GM18508 (cell line): ENCODE results near the gene SFXN1.

Source experiments
- ATAC-seq: cut with Tn5 transposase; IDR thresholded peaks from one replicate; pipeline ENCODE4 v1.9.1; 2021; ENCODE audit warnings: moderate number of reproducible peaks; ENCODE audit not compliant: insufficient read depth, unreplicated experiment

SFXN1 gene

DNA sequence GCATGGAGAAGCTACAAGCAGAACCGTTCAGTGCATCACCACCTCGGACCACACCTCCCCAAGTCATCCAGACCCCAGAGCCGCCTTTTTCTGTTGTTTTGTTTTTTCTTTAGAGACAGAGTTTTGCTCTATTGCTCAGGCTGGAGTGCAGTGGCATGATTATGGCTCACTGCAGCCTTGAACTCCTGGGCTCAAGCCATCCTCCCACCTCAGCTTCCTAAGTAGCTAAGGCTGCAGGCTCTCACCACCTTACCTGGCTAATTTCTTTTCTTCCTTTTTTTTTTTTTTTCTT is 13.5 kb upstream of the SFXN1 start:
- ATAC-seq: no peak

DNA sequence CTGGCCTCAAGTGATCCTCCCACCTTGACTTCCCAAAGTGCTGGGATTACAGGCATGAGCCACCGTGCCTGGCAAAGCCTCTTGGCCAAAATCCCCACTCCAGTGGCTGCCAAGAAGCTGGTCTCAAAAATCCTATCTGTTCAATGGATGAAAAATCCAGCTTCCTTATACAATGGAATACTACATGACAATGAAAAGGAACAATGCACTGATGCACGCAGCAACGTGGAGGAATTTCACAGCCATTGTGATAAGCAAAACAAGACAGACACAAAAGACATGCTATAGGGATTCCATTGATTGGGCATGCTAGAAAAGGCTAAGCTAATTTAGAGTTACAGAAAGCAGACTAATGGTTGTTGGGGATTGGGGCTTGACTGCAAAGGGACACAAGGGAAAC is 13.1 kb upstream of the SFXN1 start:
- no peak for ATAC-seq

DNA sequence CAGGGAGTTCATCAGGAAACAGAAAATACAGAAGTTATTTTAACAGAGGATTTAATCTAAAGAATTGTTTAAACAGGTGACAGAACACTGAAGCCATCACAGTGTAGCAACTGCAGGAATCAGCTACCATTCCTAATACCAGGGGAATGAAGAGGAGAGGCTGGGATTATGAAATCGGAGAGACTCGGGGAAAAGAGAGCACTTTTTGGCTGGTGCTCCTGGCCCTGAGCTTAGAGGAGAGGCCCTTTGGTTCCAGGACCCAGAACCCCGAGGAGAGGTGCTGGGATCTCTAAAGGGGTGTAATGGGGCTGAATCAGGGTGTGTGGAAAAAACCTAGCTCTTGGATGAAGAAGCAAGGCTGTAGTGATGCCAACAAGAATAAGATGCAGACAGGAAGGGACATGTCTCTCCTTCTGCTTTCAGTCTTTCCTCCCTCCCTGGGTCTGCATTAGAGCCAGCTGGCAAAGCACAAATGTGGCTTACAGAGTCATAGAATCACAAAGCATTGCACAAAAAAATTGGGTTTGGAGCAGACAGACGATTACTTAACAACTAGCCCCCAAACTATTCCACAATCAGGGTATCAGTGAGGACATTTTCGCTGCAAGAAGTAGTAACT is 11.6 kb upstream of the SFXN1 start:
- ATAC-seq: no peak

DNA sequence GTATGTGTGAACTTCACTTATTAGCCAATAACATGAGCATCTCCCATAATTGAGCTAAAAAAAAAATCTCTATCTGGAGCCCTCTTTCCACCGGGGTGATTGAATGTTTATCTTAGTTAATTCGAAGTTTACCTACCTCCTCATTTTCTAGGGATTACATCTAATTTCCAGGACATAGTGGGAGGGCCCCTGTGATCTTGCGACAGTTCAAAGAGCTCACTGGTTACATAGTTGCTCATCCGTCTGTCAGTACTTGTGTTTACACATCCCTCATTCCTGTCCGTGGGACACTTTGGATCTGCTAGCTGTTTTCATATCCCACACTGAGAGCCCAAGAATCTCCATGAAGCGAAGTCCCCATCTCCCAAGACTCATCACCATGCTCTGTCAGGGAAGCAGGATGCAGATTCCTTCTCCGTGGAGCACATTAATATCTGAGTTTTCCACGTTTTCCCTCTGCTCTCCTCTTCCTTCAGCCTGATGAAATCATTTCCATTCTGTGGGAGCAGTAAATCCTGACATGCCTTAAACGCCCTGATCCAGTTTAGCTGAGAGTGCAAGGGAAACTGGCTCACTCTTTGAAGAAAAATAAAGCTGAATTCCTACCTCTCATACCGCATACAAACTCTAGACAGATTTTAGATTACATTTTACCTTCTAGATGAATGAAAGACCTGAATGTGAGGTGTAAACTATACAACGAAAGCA is 10.2 kb upstream of the SFXN1 start:
- no peak for ATAC-seq

DNA sequence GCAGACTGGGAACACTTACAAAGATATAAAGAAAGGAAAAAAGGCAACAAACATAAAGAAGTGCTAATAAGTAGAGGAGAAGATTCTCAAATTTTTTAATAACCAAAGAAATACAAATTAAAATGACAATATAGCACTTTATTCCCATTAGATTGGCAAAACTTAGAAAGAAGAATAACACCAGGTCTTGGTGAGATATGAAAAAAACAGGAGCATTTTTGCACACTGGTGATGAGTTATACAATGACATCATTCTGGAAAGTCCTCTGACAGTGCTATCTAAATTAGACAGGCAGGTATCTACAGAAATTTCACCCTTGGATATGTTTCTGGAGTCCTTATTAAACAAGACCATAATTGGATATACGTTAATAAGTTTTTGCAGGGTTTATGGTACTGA is 9.5 kb upstream of the SFXN1 start:
- no peak for ATAC-seq

DNA sequence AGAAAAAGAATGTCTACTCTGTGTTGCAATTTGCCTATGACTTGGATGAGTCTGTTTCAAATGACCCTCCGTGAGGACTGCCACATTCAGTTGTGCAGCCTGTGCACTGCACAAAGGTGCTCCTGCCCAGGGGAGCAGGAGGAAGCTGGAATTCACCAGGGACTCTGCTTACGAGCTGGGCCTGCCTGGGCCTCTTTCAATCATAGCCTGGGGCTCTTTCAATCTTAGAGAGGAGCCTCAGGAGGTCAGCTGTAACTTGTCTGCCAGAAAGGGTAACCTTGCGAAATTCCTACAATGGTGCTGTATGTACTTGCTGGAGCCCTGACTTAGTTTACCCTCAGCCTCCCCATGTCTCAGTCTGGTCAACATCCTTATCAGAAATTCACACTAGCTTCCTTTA is 8.4 kb upstream of the SFXN1 start:
- ATAC-seq: no peak

DNA sequence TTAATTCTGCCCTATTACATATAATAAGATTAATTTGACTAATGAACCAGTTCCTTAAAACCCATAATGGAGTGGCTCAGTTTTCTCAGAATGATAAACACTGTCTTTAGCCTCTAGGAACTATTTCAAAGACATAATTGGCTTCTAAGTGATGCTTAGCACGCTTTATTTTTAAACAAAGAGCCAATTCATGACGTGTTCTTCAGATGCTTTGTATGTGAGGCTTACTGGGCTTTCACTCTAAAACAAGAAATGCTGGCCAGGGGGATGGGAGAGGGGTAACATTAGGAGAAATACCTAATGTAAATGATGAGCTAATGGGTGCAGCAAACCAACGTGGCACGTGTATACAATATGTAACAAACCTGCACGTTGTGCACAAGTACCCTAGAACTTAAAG is 7.6 kb upstream of the SFXN1 start:
- ATAC-seq: no peak

DNA sequence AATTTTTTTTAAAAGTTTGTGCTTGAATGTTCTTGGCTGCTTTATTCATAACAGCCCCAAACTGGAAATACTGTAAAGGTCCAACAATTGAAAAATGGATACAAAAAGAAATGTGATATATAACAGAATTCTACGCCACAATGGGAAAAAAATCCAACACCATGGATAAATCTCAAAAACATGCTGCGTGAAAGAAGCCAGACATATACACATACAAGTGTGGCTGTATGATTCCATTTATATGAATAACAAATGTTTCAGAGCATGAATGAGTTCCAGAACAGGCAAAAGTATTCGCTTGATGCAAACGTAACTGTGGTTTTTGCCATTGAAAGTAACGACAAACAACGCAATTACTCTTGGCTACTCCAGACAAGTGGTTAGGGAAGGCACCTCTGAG is 7.2 kb upstream of the SFXN1 start:
- ATAC-seq: no peak

DNA sequence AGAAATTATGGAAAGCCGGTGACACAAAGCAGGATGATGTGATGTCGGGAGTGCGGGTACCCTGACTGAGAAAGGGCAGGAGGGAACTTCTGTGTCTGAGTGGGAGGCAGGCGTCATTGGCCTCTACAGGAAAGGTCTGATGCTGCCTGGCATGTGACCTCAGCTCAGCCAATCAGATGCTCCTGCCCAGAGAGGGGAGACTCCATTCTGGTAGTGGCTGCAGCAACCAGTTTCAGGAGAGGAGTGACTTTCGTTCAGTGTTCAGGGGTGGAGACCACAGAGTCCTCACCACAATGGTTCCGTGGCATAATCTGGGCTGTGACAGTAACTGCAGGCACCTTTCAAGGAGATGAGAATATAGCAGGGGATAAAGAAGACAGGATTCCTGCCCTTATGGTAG is 6.7 kb upstream of the SFXN1 start:
- no peak for ATAC-seq

DNA sequence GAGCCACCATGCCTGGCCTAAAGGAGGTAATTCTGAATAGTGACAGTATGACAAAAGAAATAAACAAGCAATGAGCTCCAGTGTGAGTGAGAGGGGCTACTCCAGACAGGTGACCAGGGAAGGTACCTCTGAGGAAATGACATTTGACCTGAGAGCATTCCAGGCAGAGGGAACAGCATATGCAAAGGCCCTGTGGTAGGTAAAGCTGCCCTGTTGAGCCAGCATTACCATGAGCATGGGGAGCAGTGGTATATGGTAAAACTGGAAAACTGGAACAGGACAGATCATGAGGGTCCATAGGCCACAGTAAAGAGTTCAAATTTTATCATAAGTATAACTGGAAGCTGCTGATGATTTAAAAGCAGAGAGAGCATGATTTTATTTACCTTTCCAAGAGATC is 6.0 kb upstream of the SFXN1 start:
- ATAC-seq: no peak

DNA sequence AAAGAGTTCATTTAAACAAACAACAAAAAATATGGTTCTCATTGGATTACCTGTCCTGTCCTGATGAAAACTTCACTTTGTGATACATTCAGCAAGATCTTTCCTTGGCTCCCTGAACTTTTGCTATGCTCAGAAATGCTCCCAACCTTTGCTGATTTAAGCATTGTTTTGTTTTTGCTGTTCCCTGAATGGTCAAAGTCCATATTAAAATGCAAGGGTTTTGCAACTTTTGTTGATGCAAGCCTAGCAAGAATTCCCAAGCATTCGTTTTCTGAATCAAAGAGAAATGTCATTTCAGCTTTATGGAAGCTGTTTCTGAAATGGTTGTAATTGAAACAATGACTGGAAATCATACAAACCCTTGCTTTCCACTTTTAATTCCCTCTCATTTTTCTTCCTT is 3.1 kb upstream of the SFXN1 start:
- ATAC-seq: no peak

DNA sequence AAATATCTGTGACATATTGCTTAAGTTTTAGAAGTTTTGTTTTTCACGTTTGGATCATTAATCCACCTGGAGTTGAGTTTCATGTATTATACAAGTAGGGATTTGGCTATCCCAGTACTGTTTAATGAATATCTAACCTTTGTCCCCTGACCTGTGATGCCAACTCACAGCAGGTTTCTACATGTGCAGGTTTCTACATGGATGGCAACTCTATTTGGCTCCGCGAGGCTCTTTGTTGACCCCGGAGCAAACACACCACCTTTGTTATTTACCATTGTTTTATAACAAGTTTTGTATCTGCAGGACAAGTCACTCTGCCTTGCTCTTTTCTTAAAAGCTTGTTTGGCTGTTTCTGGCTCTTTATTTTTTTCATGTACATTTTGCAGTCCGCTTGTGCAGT is 920 bp upstream of the SFXN1 start:
- no peak for ATAC-seq

DNA sequence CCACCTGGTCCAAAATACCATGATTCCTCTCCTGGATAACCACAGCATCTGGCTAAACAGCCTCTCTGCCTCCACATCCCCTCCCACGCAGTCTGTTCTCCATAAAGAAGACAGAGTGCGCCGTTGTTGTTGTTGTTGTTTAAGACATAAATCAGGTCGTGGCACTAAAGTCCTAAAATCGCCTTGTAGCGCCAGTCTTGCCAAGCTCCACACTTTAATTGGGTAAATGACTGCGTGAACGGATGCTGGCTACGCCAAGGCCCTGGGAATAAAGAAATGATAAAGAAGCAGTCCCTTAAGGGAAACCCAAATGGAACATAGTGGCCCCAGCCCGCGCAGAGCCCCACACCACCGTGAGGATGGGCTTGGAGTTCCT is 364 bp upstream of the SFXN1 start:
- no peak for ATAC-seq

DNA sequence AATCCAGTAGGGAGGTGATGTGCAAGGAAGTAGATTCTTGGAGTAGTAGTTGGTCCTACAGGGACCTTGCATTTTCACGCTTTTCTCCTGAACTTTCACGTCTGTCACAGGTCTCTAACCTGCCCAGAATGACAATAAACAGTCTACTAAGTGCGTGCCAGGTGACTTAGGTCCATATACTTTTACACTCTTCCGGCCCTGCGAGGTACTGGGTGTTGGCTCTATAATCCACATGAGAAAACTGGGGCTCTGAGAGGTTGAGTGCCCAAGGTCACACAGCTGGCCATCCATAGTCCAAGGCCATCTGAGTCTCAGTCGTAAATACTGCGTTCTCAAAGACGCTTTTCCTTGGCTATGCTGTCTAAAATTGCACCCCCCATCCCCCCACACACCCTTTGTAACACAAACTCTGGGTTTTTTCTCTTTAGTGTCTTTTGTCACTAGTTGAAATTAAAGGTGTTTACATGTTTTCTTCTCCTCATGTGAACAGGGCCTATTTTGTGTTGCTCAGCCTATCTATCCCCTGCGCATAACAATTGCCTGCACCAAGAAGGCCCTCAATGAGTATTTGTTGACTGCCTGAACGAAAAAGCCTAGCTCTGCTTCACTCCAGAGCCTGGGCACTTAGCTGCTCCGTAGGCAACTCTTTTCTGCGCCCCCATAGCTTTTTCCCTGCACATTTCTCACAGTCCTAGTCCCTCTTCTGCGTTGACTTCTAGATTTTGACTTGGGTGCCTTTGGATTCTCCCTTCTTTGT is 943 bp downstream of the SFXN1 start:
- ATAC-seq: no peak

DNA sequence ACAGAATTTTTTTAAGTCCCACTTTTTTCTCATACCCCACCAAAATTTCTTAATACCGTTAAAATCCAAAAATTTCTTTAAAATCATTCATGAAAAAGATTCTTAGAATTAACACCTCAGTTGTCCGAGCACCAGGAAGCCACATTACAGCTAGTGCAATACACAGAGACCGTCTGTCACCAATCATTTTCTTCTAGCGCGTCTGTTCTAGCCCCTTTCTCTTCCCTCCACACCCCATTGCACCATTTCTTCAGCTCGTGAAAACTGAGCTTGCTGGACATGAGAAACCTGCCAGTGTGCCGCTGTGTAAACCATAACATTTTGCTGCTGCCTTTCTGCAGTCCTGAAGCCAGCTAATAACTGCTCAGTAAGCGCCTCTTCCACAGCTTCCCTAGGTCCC is 5.0 kb downstream of the SFXN1 start:
- no peak for ATAC-seq

DNA sequence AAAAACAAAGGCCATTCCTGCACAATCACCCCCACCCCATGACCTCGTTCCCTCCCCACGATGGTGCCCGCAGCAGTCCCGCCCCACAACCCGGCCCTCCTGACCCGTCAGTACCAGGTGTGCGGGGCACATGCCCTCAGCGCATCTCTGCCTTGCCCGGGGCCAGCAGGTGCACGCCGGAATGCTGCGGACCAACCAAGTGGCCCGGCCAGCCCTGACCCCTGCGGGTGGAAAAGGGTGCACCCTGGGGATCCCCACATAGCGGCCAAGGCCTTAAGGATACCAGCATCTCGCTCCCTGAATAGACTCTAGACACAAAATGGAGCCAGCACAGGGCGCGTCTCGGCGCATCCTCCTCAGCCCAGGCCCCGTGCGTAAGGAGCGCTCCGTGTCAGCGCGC is 6.0 kb downstream of the SFXN1 start:
- no peak for ATAC-seq

DNA sequence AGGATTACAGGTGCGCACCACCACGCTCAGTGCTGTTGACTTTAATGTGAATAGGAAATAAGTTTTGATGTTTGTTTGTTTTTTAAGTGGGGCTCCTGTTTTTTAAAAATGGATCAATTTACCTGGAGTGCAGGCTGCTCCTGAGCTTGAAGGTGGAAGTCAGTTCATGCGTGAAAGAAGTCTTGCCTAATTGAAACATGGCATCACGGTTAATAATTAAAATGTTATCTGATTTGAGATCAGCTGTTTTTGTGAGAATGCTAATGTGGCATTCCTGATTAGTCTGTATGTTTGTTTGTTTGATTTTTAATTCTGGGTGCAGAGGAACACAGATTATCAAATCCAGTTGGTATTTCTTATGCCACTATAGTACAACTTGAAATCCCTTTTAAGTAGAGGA is 6.5 kb downstream of the SFXN1 start:
- no peak for ATAC-seq

DNA sequence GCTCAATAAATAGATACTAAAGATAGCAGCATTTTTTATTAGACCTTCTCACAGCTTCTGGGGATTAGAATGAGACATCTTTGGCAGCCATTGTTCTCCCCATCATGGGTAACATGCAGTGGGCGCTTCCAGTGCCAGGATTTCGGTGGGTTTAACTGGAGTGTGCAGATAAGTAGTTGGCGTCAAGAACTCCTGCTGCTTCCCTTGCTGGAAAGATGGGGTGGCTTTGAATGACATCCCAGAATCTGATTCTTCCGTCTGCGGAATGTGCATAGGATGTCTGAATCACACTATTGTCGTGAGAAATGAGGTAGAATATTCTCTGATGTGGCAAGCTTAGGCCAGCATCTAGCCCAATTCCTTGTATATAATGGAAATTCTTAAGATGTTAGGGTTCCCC is 7.3 kb downstream of the SFXN1 start:
- no peak for ATAC-seq

DNA sequence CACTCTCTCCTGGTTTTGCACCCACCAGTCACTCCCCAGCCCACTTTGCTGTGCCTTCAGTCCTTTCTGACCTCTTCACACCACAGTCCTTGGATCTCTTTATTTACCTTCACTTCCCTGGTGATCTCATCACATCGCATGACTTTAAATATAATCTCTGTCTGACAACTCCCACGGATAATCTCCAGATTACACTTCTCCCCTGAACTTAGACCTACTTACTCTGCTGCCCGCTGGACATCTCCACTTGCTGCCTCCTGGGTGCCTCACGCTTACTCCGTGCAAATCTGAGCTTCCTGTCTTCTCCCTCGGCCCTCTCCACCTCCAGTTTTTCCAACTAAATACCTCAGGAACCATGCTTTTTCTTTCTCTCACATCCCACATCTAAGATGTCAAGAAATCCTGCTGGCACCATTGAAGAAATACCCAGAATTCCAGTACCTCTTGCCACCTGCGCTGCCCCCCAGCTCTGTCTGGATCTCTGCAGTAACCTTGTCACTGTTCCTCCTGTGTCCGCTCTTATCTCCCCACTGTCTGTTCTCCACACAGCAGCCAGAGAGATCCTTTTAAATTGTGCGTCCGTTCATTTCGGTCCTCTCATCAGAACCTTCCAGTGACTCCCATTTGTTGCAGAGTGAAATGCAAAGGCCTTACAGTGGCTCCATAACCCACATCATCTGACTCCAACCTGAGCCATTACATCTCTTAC is 9.3 kb downstream of the SFXN1 start:
- no peak for ATAC-seq

DNA sequence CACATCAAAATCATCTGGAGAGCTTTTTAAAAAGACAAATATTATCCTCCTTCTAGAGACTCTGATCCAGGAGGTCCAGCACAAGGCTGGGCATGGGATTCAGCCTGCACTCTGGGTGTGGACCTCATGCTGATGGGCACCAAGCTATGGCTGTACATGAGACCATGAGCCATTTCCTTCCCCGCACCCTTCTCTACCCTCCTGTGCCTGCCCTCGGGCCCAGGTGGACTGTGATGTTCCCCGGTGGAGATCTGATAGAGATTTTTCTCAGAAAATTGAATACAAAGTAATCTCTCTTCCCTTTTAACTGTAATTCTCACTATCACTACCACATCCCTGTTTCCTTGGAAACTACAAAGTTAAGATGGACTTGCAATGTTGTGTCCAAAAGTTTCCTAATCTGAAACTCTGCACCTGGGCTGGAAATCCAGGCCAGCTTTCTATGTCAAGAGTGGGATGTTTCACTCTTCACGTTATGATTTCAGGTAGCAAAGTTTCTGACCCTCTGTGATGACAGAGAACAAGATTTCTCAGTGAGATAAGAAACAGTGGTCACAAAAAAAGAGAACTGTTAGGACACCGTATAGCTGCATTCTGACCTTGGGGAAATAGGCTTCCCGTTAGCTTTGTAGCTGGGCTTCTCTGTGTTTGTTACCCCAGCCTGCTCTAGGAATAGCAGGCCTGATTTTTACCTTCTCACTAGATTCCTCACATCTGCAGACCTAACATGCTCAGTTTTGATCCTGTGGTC is 11.5 kb downstream of the SFXN1 start:
- ATAC-seq: no peak

DNA sequence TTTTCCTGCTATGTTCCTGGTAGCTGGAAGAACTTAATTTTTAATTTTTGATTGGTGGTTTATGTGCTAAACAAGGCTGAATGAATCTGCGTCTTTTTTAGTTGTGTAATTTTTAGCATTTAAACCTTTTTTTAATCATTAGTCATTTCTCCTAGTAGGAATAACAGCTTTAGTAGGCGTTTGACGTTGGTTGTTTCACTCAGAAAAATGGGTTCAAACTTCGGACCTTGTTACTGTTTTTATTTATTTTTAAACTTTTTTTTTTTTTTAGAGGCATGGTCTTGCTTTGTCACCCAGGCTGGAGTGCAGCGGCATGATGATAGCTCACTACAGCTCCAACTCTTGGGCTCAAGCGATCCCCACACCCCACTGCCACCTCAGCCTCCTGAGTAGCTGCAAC is 12.9 kb downstream of the SFXN1 start:
- ATAC-seq: no peak
